ENCODE measurements around the gene BATF2. TPM values are rescaled to one million over a fixed set of nuclear protein-coding genes. Genes with fewer than 3 reads are reported as not detected.

Gene BATF2
- total and polyA plus RNA-seq, 10 of the 15 experiments (the other 5 are each of a cell fraction or from before 2014, with no cell fraction given), result 0.18 to 1.1 (median 0.38) TPM; not detected in 1

DNA sequence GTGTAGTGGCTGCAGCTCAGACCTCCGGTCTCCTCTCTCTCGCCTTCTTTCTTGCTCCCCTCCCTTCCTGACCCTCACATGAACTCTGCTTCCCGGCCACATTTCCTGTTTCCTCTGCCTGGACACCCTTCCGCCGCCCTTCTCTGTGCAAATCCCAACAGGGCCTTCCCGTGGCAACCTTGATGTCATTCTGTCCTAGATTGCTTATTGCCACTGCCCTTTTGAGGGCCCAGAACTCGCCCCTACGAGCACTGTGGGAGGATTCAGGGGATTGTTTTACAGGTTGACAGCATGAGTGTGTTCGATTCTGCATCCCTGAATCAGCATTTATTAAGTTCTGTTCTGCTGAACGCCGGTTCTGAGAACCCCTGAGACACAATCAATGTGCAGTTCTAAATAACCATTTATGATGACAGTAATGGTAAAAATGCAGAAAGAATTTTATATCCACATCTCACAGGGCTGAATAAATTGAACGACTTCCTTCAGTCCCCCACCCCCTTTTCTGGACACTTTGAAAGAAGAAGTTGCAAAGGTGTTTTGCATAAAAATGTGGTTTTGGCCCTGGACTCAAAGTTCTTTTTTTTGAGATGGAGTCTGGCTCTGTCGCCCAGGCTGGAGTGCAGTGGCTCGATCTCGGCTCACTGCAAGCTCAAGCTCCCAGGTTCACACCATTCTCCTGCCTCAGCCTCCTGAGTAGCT lies 6.4 kb downstream of the BATF2 start:
- Histone ChIP-seq H3K4me3 (peak overlapping the region; percentile 35; the same call in 1 of the 2 replicates), H3K4me1 (ENCODE audit: control insufficient read depth, insufficient read depth, low read length) (peaks cover 13% of the 10 kb centered on the region), H3K27ac (ENCODE audit: control insufficient read depth, insufficient read depth) (0 out of 2 replicates have a peak overlapping the region, but pooled peaks have one; percentile 24), H3K9me3 (replicated peaks; ENCODE audit: control insufficient read depth, insufficient read depth, low read length) (no peaks in the 10 kb centered on the region), H3K9ac (ENCODE audit: control insufficient read depth, insufficient read depth, low read length) (no peak overlapping the region), H3K79me2 (ENCODE audit: control insufficient read depth, insufficient read depth, low read length) (no peaks in the 10 kb centered on the region), H4K20me1 (ENCODE audit: control insufficient read depth, insufficient read depth) (no peaks in the 10 kb centered on the region), H2AFZ (ENCODE audit: control insufficient read depth, low read depth, low read length) (peak overlapping the region; percentile 59), H3K4me2 (ENCODE audit: control insufficient read depth, insufficient read depth) (peak overlapping the region; percentile 90), H3K27me3 (replicated peaks in 1 of 2; ENCODE audit: control insufficient read depth in 2 of 2, insufficient read depth in 2 of 2, low read length in 1 of 2) (no peaks in the 10 kb centered on the region; a peak in 1 of 4 replicates), H3K36me3 (ENCODE audit: control insufficient read depth in 2 of 2, insufficient read depth in 2 of 2, low read length in 1 of 2) (no peaks in the 10 kb centered on the region)
- DNase-seq (ENCODE audit: low read depth, low spot score) (no peak), FAIRE-seq (no peak), ATAC-seq (0 out of 3 replicates have a peak, but pooled peaks have one; percentile 22)
- intact Hi-C loops (cut with micrococcal nuclease; ENCODE audit: unreplicated experiment) (no loop called here), in situ Hi-C loops (cut with MboI) (no loop called here)
- no TSS peak for BruUV-seq (replicated peaks)
- 11% methylated on average over 15 of the region's 15 CpGs for WGBS (ENCODE audit: insufficient coverage, insufficient replicate concordance, low lambda C conversion rate, missing lambda C conversion rate)
- 0 out of 3 replicates have a peak, but pooled peaks have one; percentile 20 for TF ChIP-seq POU2F2 (IDR thresholded peaks at IDR 0.05; ENCODE audit: borderline replicate concordance, low read depth, low read length)
- peak; percentile 33; the same call in 1 of the 2 replicates for TF ChIP-seq RUNX3 (IDR thresholded peaks at IDR 0.05; ENCODE audit: low read length)
- TF ChIP-seq MTA2 (IDR thresholded peaks at IDR 0.05; ENCODE audit: low read depth), result no peak
- TF ChIP-seq, protein P1, sequence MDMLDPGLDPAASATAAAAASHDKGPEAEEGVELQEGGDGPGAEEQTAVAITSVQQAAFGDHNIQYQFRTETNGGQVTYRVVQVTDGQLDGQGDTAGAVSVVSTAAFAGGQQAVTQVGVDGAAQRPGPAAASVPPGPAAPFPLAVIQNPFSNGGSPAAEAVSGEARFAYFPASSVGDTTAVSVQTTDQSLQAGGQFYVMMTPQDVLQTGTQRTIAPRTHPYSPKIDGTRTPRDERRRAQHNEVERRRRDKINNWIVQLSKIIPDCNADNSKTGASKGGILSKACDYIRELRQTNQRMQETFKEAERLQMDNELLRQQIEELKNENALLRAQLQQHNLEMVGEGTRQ (IDR thresholded peaks at IDR 0.05; ENCODE audit: borderline replicate concordance, low read depth, low read length), result no peak
- ChIA-PET POLR2A (interaction anchor here (0.7 kb wide), 1 partner anchor 141 kb away, joined by 3 read pairs; no protein-coding TSS in a partner anchor), CTCF (no interaction called here), RAD21 (ENCODE audit: unreplicated experiment) (no interaction called here), SMC1A (ENCODE audit: uncharacterized antibody, unreplicated experiment) (no interaction called here)

DNA sequence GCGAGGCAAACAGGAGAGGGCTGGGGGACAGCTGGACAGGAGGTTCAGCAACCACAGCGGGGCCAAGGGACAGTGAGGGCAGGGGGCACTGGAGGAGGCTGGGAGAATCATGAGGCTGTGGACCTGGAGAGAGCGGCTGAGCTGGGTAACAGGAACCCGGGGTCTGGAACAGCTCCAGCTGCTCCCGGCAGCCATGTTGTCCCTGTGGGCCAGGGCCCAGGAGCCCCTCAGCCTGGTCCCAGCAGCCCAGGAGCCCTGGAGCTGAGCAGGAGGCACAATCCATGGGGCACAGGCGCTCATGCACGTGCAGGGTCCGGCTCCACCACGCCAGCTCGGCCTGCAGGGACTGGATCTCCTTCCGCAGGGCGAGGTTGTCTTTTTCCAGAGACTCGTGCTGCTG lies 7.4 kb downstream of the BATF2 start:
- CTCF ChIA-PET, result no interaction called here
- H2AFZ ChIP-seq (ENCODE audit: control insufficient read depth, low read depth, low read length), result no peak overlapping the region
- H4K20me1 ChIP-seq (ENCODE audit: control insufficient read depth, insufficient read depth), result no peaks in the 10 kb centered on the region
- intact Hi-C loops (cut with micrococcal nuclease; ENCODE audit: unreplicated experiment), result no loop called here
- no peaks in the 10 kb centered on the region for H3K36me3 ChIP-seq (ENCODE audit: control insufficient read depth in 2 of 2, insufficient read depth in 2 of 2, low read length in 1 of 2)
- BruUV-seq (replicated peaks), result no TSS peak
- SMC1A ChIA-PET (ENCODE audit: uncharacterized antibody, unreplicated experiment), result interaction anchor here (0.7 kb wide), 1 partner anchor 216 kb away, joined by 3 read pairs; no protein-coding TSS in a partner anchor
- H3K4me1 ChIP-seq (ENCODE audit: control insufficient read depth, insufficient read depth, low read length), result peaks cover 13% of the 10 kb centered on the region
- no peak overlapping the region for H3K4me3 ChIP-seq
- no peaks in the 10 kb centered on the region for H3K79me2 ChIP-seq (ENCODE audit: control insufficient read depth, insufficient read depth, low read length)
- H3K27ac ChIP-seq (ENCODE audit: control insufficient read depth, insufficient read depth), result no peak overlapping the region
- no peak for DNase-seq (ENCODE audit: low read depth, low spot score)
- no peak for FAIRE-seq
- RAD21 ChIA-PET (ENCODE audit: unreplicated experiment), result no interaction called here
- no peak for ATAC-seq
- H3K4me2 ChIP-seq (ENCODE audit: control insufficient read depth, insufficient read depth), result no peak overlapping the region
- no peaks in the 10 kb centered on the region; a peak in 1 of 4 replicates for H3K27me3 ChIP-seq (replicated peaks in 1 of 2; ENCODE audit: control insufficient read depth in 2 of 2, insufficient read depth in 2 of 2, low read length in 1 of 2)
- WGBS (ENCODE audit: insufficient coverage, insufficient replicate concordance, low lambda C conversion rate, missing lambda C conversion rate), result 68% methylated on average over 10 of the region's 13 CpGs
- no peak overlapping the region for H3K9ac ChIP-seq (ENCODE audit: control insufficient read depth, insufficient read depth, low read length)
- in situ Hi-C loops (cut with MboI), result no loop called here
- no peaks in the 10 kb centered on the region for H3K9me3 ChIP-seq (replicated peaks; ENCODE audit: control insufficient read depth, insufficient read depth, low read length)
- POLR2A ChIA-PET, result no interaction called here
- TF ChIP-seq SUZ12 (IDR thresholded peaks at IDR 0.05; ENCODE audit: unreplicated experiment) (no peak), ZNF622 (IDR thresholded peaks at IDR 0.05) (no peak), CBX5 (IDR thresholded peaks at IDR 0.05; ENCODE audit: low read depth) (no peak), JUND (IDR thresholded peaks at IDR 0.05; ENCODE audit: low read depth, low read length) (no peak), GATAD2B (conservative IDR thresholded peaks at IDR 0.05; ENCODE audit: low read depth) (no peak), DPF2 (IDR thresholded peaks at IDR 0.05) (no peak), STAT3 (IDR thresholded peaks at IDR 0.05; ENCODE audit: low read depth, low read length) (no peak), HDAC6 (IDR thresholded peaks at IDR 0.05; ENCODE audit: unreplicated experiment) (no peak)
- TF ChIP-seq, protein P2, sequence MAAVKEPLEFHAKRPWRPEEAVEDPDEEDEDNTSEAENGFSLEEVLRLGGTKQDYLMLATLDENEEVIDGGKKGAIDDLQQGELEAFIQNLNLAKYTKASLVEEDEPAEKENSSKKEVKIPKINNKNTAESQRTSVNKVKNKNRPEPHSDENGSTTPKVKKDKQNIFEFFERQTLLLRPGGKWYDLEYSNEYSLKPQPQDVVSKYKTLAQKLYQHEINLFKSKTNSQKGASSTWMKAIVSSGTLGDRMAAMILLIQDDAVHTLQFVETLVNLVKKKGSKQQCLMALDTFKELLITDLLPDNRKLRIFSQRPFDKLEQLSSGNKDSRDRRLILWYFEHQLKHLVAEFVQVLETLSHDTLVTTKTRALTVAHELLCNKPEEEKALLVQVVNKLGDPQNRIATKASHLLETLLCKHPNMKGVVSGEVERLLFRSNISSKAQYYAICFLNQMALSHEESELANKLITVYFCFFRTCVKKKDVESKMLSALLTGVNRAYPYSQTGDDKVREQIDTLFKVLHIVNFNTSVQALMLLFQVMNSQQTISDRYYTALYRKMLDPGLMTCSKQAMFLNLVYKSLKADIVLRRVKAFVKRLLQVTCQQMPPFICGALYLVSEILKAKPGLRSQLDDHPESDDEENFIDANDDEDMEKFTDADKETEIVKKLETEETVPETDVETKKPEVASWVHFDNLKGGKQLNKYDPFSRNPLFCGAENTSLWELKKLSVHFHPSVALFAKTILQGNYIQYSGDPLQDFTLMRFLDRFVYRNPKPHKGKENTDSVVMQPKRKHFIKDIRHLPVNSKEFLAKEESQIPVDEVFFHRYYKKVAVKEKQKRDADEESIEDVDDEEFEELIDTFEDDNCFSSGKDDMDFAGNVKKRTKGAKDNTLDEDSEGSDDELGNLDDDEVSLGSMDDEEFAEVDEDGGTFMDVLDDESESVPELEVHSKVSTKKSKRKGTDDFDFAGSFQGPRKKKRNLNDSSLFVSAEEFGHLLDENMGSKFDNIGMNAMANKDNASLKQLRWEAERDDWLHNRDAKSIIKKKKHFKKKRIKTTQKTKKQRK (IDR thresholded peaks at IDR 0.05; ENCODE audit: low read depth, low read length), result no peak
